ENCODE data around the gene SERPINA3. TPM values are rescaled to one million over a fixed set of nuclear protein-coding genes. Genes with fewer than 3 reads are reported as not detected.

Gene SERPINA3
- total RNA-seq, 1 donor from 2014 or later: 1.3 TPM

DNA sequence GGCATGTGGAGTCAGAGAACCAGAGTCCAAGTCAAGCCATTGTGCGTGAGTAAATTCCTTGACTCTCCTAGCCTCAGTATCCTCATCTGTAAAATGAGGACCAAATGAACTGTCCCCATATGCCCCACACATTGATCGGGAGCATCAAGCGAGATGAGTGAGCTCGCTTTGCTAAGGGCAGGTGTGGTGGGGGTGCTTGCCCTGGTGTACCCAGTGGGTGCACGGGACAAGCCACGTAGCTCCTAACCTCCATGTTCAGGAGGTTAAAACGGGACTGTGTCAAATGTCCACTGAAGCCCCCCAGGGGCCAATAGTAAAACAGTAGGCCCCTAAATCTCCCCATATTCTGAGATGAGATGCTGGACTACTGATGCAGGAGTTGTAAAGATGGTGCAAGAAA is 60.9 kb downstream of the SERPINA3 start:
- no peak overlapping the region for H3K9ac ChIP-seq (ENCODE audit: low read length)
- no peaks in the 10 kb centered on the region for H3K4me1 Mint-ChIP-seq (ENCODE audit: low read depth, unreplicated experiment)
- H3K79me2 ChIP-seq (ENCODE audit: insufficient read depth, low read length): no peaks in the 10 kb centered on the region
- H3K36me3 Mint-ChIP-seq (ENCODE audit: low read depth, unreplicated experiment): no peaks in the 10 kb centered on the region
- no peaks in the 10 kb centered on the region for H4K20me1 ChIP-seq (ENCODE audit: insufficient read depth, low read length)
- no peak overlapping the region for H3K27ac Mint-ChIP-seq (ENCODE audit: unreplicated experiment)
- FAIRE-seq (no peak), DNase-seq (ENCODE audit: low read depth) (no peak)
- H3K27ac ChIP-seq (ENCODE audit: low read depth, low read length): no peak overlapping the region
- H3K9me3 ChIP-seq (ENCODE audit: insufficient read depth, low read depth, low read length): no peaks in the 10 kb centered on the region
- H3K9me3 Mint-ChIP-seq (ENCODE audit: unreplicated experiment): no peaks in the 10 kb centered on the region
- no peak overlapping the region for H2AFZ ChIP-seq (ENCODE audit: low read depth, low read length)
- no peaks in the 10 kb centered on the region for H3K27me3 ChIP-seq (ENCODE audit: insufficient read depth, low read length)
- no peak overlapping the region for H3K4me2 ChIP-seq (ENCODE audit: low read length)
- no peak overlapping the region for H3K4me3 ChIP-seq (ENCODE audit: insufficient read depth, low read depth, low read length)
- peaks cover 7% of the 10 kb centered on the region for H3K4me1 ChIP-seq (ENCODE audit: insufficient read depth, low read length)
- no peak for TF ChIP-seq EZH2 (IDR thresholded peaks at IDR 0.05; ENCODE audit: insufficient read depth, low read length)
- TF ChIP-seq, protein P1, sequence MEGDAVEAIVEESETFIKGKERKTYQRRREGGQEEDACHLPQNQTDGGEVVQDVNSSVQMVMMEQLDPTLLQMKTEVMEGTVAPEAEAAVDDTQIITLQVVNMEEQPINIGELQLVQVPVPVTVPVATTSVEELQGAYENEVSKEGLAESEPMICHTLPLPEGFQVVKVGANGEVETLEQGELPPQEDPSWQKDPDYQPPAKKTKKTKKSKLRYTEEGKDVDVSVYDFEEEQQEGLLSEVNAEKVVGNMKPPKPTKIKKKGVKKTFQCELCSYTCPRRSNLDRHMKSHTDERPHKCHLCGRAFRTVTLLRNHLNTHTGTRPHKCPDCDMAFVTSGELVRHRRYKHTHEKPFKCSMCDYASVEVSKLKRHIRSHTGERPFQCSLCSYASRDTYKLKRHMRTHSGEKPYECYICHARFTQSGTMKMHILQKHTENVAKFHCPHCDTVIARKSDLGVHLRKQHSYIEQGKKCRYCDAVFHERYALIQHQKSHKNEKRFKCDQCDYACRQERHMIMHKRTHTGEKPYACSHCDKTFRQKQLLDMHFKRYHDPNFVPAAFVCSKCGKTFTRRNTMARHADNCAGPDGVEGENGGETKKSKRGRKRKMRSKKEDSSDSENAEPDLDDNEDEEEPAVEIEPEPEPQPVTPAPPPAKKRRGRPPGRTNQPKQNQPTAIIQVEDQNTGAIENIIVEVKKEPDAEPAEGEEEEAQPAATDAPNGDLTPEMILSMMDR (IDR thresholded peaks at IDR 0.05; ENCODE audit: insufficient read depth, low read depth, low read length): no peak
- no peak overlapping the region for H3K4me3 Mint-ChIP-seq (ENCODE audit: unreplicated experiment)
- no peaks in the 10 kb centered on the region for H3K36me3 ChIP-seq (ENCODE audit: insufficient read depth, low read length)
- H3K27me3 Mint-ChIP-seq (ENCODE audit: low read depth, unreplicated experiment): peaks cover 22% of the 10 kb centered on the region

Other genes with a start within 250 kb of the SERPINA3 start
- not detected in 2 replicates for gene SERPINA2, start 245.7 kb upstream of the SERPINA3 start, total RNA-seq
- 0.98 and 1.3 TPM in 2 replicates for gene SERPINA1, start 223.8 kb upstream of the SERPINA3 start, total RNA-seq
- 0.14 TPM in 1 of 2 replicates, not detected in the other for gene SERPINA11, start 159.6 kb upstream of the SERPINA3 start, total RNA-seq
- 0.22 TPM in 1 of 2 replicates, not detected in the other for gene SERPINA9, start 136.2 kb upstream of the SERPINA3 start, total RNA-seq
- not detected in 2 replicates for gene SERPINA12, start 102.9 kb upstream of the SERPINA3 start, total RNA-seq
- not detected in 2 replicates for gene SERPINA4, start 50.9 kb upstream of the SERPINA3 start, total RNA-seq
- 0.23 and 0.36 TPM in 2 replicates for gene SERPINA5, start 31.0 kb upstream of the SERPINA3 start, total RNA-seq
- not detected in 2 replicates for gene GSC, start 157.7 kb downstream of the SERPINA3 start, total RNA-seq